Endodermal cell (in vitro differentiated cells): Measurements from ENCODE around the gene KDM4F. TPM values are rescaled to one million over a fixed set of nuclear protein-coding genes. Genes with fewer than 3 reads are reported as not detected.

ENCODE experiments used
- DNase-seq: peaks from one replicate; pipeline ENCODE4 v3.0.0-alpha.2; 2017
- H3K27ac ChIP-seq: 2 replicates; pipeline ENCODE4 v1.5.1; 2013; ENCODE audit warnings: mild to moderate bottlenecking, low read depth, low read length, moderate library complexity
- H3K27me3 ChIP-seq: 2 replicates; pipeline ENCODE4 v1.6.1; 2013; ENCODE audit warnings: mild to moderate bottlenecking, low read length, moderate library complexity; ENCODE audit not compliant: insufficient read depth, control insufficient read depth, poor library complexity, severe bottlenecking
- H3K36me3 ChIP-seq: 2 replicates; pipeline ENCODE4 v1.7.0; 2013; ENCODE audit warnings: mild to moderate bottlenecking, low read length, moderate library complexity; ENCODE audit not compliant: control insufficient read depth, insufficient read depth
- H3K4me1 ChIP-seq: one replicate; pipeline ENCODE4 v1.7.0; 2013; ENCODE audit warnings: low read length; ENCODE audit not compliant: control insufficient read depth, insufficient read depth
- H3K4me3 ChIP-seq: 2 replicates; pipeline ENCODE4 v1.5.1; 2013; ENCODE audit warnings: mild to moderate bottlenecking, low read length, moderate library complexity
- H3K9ac ChIP-seq: 2 replicates; pipeline ENCODE4 v1.6.1; 2013; ENCODE audit warnings: mild to moderate bottlenecking, low read length, moderate library complexity; ENCODE audit not compliant: poor library complexity, severe bottlenecking; ENCODE audit errors: extremely low read depth
- H3K9me3 ChIP-seq: 2 replicates; pipeline ENCODE4 v1.6.1; 2013; ENCODE audit warnings: mild to moderate bottlenecking, low read length, moderate library complexity; ENCODE audit not compliant: control insufficient read depth
- H3K27ac Mint-ChIP-seq: 2 replicates; pipeline ENCODE4 v1.8.0; 2020; ENCODE audit warnings: mixed read lengths
- H3K27me3 Mint-ChIP-seq: 2 replicates; pipeline ENCODE4 v1.8.0; 2021; ENCODE audit warnings: mild to moderate bottlenecking, mixed read lengths; ENCODE audit not compliant: insufficient read depth
- H3K36me3 Mint-ChIP-seq: 2 replicates; pipeline ENCODE4 v1.8.0; 2020; ENCODE audit warnings: low read depth, mixed read lengths
- H3K4me1 Mint-ChIP-seq: 2 replicates; pipeline ENCODE4 v1.8.0; 2020; ENCODE audit warnings: mixed read lengths
- H3K4me3 Mint-ChIP-seq: 2 replicates; pipeline ENCODE4 v1.8.0; 2020; ENCODE audit warnings: mild to moderate bottlenecking, moderate library complexity, mixed read lengths
- H3K9me3 Mint-ChIP-seq: 2 replicates; pipeline ENCODE4 v1.8.0; 2020; ENCODE audit warnings: mild to moderate bottlenecking, mixed read lengths
- WGBS, 2 experiments: methylation state at CpG; one replicate each; pipeline versions ENCODE4 v1.1.5 to v1.1.7; 2013; ENCODE audit warnings: missing lambda C conversion rate in 2 of 2, mixed read lengths in 1 of 2; ENCODE audit not compliant: insufficient coverage in 1 of 2, insufficient read length in 1 of 2; 5-methylcytosine and 5-hydroxymethylcytosine counted together
- total RNA-seq, 2 donors: library from RNA; stranded (reverse); fragmentation: NEBNext Ultra II Directional in 1 of 2; extraction: Animal tissue kit (Norgen Biotek cat#: 25700) in 1 of 2; gene quantifications; 2 replicates in 1 of 2; 3 replicates in 1 of 2; pipeline ENCODE4 v1.2.1, GENCODE V29; 2021
- TF ChIP-seq, protein P1 (sequence below): fragments of 200-600 bp; sonication (generic); conservative IDR thresholded peaks from 2 replicates; pipeline ENCODE4 v1.5.0; 2021; ENCODE audit warnings: antibody characterized with exemption, mild to moderate bottlenecking

Gene KDM4F
- total RNA-seq, 2 donors from 2014 or later: not detected

DNA sequence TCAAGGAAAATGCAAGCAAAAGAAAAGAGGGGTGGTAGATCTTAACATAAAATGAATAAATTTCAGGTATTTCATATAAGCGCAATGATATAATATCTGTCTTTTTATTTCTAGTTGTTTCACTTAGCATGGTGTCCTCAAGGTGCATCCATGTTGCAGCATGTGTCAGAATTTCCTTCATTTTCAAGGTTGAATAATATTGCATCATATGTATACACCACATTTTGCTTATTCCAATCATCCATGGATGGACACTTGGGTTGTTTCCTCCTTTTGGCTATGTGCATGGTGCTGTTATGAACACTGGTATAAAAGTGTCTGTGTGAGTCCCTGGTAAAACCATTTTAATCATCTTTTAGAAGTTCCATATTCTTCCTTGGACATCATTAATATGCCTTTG lies 7.0 kb upstream of the KDM4F start:
- H3K4me1 Mint-ChIP-seq: peaks cover 6% of the 10 kb centered on the region
- no peaks in the 10 kb centered on the region for H3K9me3 Mint-ChIP-seq
- Histone ChIP-seq H3K27ac (no peak overlapping the region), H3K4me1 (no peaks in the 10 kb centered on the region), H3K4me3 (no peak overlapping the region), H3K27me3 (peaks cover 15% of the 10 kb centered on the region), H3K36me3 (no peaks in the 10 kb centered on the region), H3K9me3 (no peaks in the 10 kb centered on the region), H3K9ac (no peak overlapping the region)
- H3K27me3 Mint-ChIP-seq: peaks cover 32% of the 10 kb centered on the region
- 92% methylated on average over 1 of the region's 1 CpG; no CpG with 5 or more reads in 1 of the 2 experiments for WGBS, 2 experiments
- TF ChIP-seq, protein P1, sequence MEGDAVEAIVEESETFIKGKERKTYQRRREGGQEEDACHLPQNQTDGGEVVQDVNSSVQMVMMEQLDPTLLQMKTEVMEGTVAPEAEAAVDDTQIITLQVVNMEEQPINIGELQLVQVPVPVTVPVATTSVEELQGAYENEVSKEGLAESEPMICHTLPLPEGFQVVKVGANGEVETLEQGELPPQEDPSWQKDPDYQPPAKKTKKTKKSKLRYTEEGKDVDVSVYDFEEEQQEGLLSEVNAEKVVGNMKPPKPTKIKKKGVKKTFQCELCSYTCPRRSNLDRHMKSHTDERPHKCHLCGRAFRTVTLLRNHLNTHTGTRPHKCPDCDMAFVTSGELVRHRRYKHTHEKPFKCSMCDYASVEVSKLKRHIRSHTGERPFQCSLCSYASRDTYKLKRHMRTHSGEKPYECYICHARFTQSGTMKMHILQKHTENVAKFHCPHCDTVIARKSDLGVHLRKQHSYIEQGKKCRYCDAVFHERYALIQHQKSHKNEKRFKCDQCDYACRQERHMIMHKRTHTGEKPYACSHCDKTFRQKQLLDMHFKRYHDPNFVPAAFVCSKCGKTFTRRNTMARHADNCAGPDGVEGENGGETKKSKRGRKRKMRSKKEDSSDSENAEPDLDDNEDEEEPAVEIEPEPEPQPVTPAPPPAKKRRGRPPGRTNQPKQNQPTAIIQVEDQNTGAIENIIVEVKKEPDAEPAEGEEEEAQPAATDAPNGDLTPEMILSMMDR: no peak
- H3K4me3 Mint-ChIP-seq: no peak overlapping the region
- no peak overlapping the region for H3K27ac Mint-ChIP-seq
- no peak for DNase-seq
- no peaks in the 10 kb centered on the region for H3K36me3 Mint-ChIP-seq

DNA sequence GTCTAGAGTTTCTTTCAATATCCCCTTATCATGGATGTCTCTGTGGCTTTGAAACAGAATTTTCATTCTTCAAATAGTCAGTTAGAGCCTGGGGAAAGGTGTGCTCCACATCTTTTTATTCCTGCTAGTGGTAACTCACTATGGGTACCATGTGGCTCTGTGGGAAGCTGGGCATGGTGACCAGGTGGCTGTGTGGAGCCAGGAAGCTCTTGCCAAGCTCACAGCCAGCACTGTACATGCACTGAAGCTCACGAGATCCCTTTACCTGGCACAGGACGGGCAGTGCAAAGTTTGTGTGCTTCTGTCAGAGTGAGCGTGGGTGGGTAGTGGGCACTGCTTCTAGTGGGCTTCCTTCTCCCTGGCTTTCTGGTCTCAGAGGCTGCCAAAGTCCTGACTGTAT lies 6.3 kb upstream of the KDM4F start:
- Mint-ChIP-seq H3K36me3 (no peaks in the 10 kb centered on the region), H3K4me1 (peaks cover 6% of the 10 kb centered on the region), H3K27ac (no peak overlapping the region), H3K27me3 (peaks cover 32% of the 10 kb centered on the region), H3K4me3 (no peak overlapping the region), H3K9me3 (no peaks in the 10 kb centered on the region)
- no peak overlapping the region for H3K27ac ChIP-seq
- DNase-seq: no peak
- peaks cover 15% of the 10 kb centered on the region for H3K27me3 ChIP-seq
- no peak overlapping the region for H3K4me3 ChIP-seq
- no peaks in the 10 kb centered on the region for H3K9me3 ChIP-seq
- H3K9ac ChIP-seq: no peak overlapping the region
- H3K4me1 ChIP-seq: no peaks in the 10 kb centered on the region
- no peaks in the 10 kb centered on the region for H3K36me3 ChIP-seq
- TF ChIP-seq, protein P1: no peak
- WGBS, 2 experiments: 84 to 88% methylated on average over 3 of the region's 3 CpGs

GRCh38 chr11:95044010-95044409 lies 5.2 kb upstream of the KDM4F start:
- Histone ChIP-seq H3K27ac (no peak overlapping the region), H3K4me1 (no peaks in the 10 kb centered on the region), H3K27me3 (peaks cover 15% of the 10 kb centered on the region), H3K9me3 (no peaks in the 10 kb centered on the region), H3K9ac (no peak overlapping the region), H3K4me3 (no peak overlapping the region), H3K36me3 (no peaks in the 10 kb centered on the region)
- WGBS, 2 experiments: 93% methylated on average over 3 to 4 of the region's 4 CpGs
- Mint-ChIP-seq H3K36me3 (no peaks in the 10 kb centered on the region), H3K27me3 (peaks cover 32% of the 10 kb centered on the region), H3K9me3 (no peaks in the 10 kb centered on the region), H3K27ac (no peak overlapping the region), H3K4me3 (no peak overlapping the region), H3K4me1 (peaks cover 6% of the 10 kb centered on the region)
- TF ChIP-seq, protein P1: no peak
- DNase-seq: no peak
